Vagina (tissue), 2 donors: ENCODE measurements around the gene LGALS9.

Experiments used
- CTCF ChIP-seq, 3 experiments: fragments of 450-650 bp in 2 of 3; fragments of 200-600 bp in 1 of 3; sonication (generic) in 1 of 3; IDR thresholded peaks; one replicate each; pipeline ENCODE4 v1.5.1; 2017 to 2019; ENCODE audit warnings: antibody characterized with exemption in 3 of 3, mild to moderate bottlenecking in 2 of 3, moderate library complexity in 2 of 3
- POLR2A ChIP-seq, 2 donors: fragments of 450-650 bp; IDR thresholded peaks; one replicate each; pipeline ENCODE4 v1.6.1; 2017; ENCODE audit warnings: antibody characterized with exemption in 2 of 2, mild to moderate bottlenecking in 2 of 2, moderate library complexity in 2 of 2

- no peak for TF ChIP-seq CTCF (IDR thresholded peaks at IDR 0.05)
- TF ChIP-seq POLR2A (IDR thresholded peaks at IDR 0.05), result no peak
Observed at GRCh38 chr17:27590864-27591263, 40.1 kb upstream of the LGALS9 start.
